Vagina (tissue), 2 donors: ENCODE results near the gene SPIN1. TPM values are rescaled to one million over a fixed set of nuclear protein-coding genes. Genes with fewer than 3 reads are reported as not detected.

Experiments
- DNase-seq, 2 donors: peaks; one replicate each; pipeline ENCODE4 v3.0.0-alpha.2; 2017; ENCODE audit errors: extremely low spot score in 2 of 2
- H3K27ac ChIP-seq: fragments of 200-600 bp; sonication (generic); one replicate; pipeline ENCODE4 v1.5.1; 2019
- H3K27me3 ChIP-seq: fragments of 200-600 bp; sonication (generic); one replicate; pipeline ENCODE4 v1.5.1; 2019
- H3K36me3 ChIP-seq, 2 donors: fragments of 200-600 bp; sonication (generic); one replicate each; pipeline ENCODE4 v1.5.1; 2017 to 2019
- H3K4me1 ChIP-seq: fragments of 200-600 bp; sonication (generic); one replicate; pipeline ENCODE4 v1.5.1; 2019
- H3K4me3 ChIP-seq, 2 donors: fragments of 200-600 bp; sonication (generic); 1 replicate in 1 of 2; 2 replicates in 1 of 2; pipeline ENCODE4 v1.5.1; 2016 to 2019
- H3K9me3 ChIP-seq: fragments of 200-600 bp; sonication (generic); one replicate; pipeline ENCODE4 v1.5.1; 2019
- POLR2A ChIP-seq, 2 donors: fragments of 450-650 bp; IDR thresholded peaks; one replicate each; pipeline ENCODE4 v1.6.1; 2017; ENCODE audit warnings: antibody characterized with exemption in 2 of 2, mild to moderate bottlenecking in 2 of 2, moderate library complexity in 2 of 2
- POLR2AphosphoS5 ChIP-seq, 2 donors: sonication (generic); formaldehyde crosslinking; IDR thresholded peaks; one replicate each; pipeline ENCODE4 v1.9.0; 2017; ENCODE audit warnings: antibody characterized with exemption in 2 of 2, mild to moderate bottlenecking in 2 of 2, low read depth in 1 of 2; ENCODE audit not compliant: insufficient read depth in 1 of 2
- intact Hi-C: fragments of 100-400 bp; cut with DNase I; formaldehyde crosslinking; loops from one replicate; pipeline ENCODE4 v1.15.1; 2023
- total RNA-seq: library from RNA; depleted of rRNA; stranded (reverse); fragments of >200 nt; gene quantifications from one replicate; pipeline ENCODE4 v1.2.3, GENCODE V29; 2016
- TF ChIP-seq, protein P1 (sequence below), 3 experiments: fragments of 450-650 bp in 2 of 3; fragments of 200-600 bp in 1 of 3; sonication (generic) in 1 of 3; IDR thresholded peaks; one replicate each; pipeline ENCODE4 v1.5.1; 2017 to 2019; ENCODE audit warnings: antibody characterized with exemption in 3 of 3, mild to moderate bottlenecking in 2 of 3, moderate library complexity in 2 of 3

The SPIN1 gene
- total RNA-seq, 1 donor from 2014 or later = 72.9 TPM

DNA sequence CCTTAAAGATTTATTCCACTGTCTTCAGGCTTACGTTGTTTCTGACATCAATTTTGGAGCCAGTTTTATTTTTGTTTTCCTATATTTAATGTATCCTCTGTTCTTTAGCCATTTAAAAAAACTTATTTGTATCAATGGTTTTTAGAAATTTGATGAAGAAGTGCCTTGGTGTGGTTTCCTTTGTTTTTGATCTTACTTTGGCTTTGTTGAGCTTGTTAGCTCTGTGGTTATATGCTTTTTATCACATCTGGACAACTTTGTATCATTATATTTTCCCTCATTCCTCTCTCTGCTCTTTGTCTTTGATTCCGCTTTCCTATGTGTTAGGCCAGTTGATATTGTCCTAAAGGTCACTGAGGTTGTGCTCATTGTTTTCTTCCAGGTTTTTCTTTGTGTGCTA, 58.5 kb downstream of the SPIN1 start:
- H3K27ac ChIP-seq = no peak overlapping the region
- H3K4me1 ChIP-seq = peaks cover 8% of the 10 kb centered on the region
- H3K36me3 ChIP-seq = peaks cover 0 to 7% of the 10 kb centered on the region in 2 donors
- intact Hi-C loops = no loop called here
- no peak for DNase-seq
- TF ChIP-seq POLR2A (IDR thresholded peaks at IDR 0.05) (no peak), POLR2AphosphoS5 (IDR thresholded peaks at IDR 0.05; ENCODE audit: insufficient read depth in 1 of 2, low read depth in 1 of 2) (no peak)
- TF ChIP-seq, protein P1, sequence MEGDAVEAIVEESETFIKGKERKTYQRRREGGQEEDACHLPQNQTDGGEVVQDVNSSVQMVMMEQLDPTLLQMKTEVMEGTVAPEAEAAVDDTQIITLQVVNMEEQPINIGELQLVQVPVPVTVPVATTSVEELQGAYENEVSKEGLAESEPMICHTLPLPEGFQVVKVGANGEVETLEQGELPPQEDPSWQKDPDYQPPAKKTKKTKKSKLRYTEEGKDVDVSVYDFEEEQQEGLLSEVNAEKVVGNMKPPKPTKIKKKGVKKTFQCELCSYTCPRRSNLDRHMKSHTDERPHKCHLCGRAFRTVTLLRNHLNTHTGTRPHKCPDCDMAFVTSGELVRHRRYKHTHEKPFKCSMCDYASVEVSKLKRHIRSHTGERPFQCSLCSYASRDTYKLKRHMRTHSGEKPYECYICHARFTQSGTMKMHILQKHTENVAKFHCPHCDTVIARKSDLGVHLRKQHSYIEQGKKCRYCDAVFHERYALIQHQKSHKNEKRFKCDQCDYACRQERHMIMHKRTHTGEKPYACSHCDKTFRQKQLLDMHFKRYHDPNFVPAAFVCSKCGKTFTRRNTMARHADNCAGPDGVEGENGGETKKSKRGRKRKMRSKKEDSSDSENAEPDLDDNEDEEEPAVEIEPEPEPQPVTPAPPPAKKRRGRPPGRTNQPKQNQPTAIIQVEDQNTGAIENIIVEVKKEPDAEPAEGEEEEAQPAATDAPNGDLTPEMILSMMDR (IDR thresholded peaks at IDR 0.05) = no peak
- no peaks in the 10 kb centered on the region for H3K9me3 ChIP-seq
- no peaks in the 10 kb centered on the region for H3K27me3 ChIP-seq
- H3K4me3 ChIP-seq = no peak overlapping the region

DNA sequence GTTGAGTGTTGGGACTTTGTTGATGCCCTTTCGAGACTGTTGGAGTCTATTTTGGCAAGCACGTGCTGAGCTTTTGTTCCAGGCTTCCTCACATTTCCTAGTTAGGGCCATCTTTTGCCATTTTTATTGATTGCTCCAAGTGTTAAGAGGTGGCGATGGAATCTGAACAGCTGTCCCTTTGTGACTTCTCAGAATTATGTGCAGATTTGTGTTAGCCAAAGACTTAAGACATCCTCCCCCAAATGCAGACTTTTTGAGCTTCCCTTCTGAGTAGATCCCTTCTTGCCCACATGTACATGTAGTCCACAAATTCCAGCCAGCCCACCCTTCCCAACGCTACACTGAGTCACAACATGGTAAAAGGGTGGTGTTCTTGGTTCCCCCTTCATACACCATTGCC, 59.2 kb downstream of the SPIN1 start:
- peaks cover 8% of the 10 kb centered on the region for H3K4me1 ChIP-seq
- no peak overlapping the region for H3K27ac ChIP-seq
- intact Hi-C loops = no loop called here
- peaks cover 0 to 7% of the 10 kb centered on the region in 2 donors for H3K36me3 ChIP-seq
- no peaks in the 10 kb centered on the region for H3K9me3 ChIP-seq
- TF ChIP-seq POLR2AphosphoS5 (IDR thresholded peaks at IDR 0.05; ENCODE audit: insufficient read depth in 1 of 2, low read depth in 1 of 2) (no peak), POLR2A (IDR thresholded peaks at IDR 0.05) (no peak)
- TF ChIP-seq, protein P1 (IDR thresholded peaks at IDR 0.05) = no peak
- no peak overlapping the region for H3K4me3 ChIP-seq
- no peaks in the 10 kb centered on the region for H3K27me3 ChIP-seq
- DNase-seq = no peak

DNA sequence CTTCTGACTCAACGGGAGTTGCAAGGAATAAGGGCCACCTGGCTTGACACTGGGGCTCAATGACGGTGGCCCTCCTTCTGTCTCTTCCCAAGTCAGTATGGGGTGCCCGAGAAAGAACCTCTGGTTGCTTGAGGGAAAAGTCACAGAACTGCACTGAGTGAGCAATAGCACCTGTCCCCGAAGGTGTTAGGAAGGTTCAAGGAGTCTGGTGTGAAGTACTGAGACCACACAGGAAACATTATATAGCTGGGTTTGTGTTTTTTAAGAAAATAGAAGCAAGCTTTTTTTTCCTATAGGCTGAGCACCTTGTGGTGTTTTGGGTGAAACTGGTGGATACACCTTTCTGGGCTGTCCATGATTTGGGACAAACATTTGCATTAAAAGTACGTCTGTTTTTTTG, 62.9 kb downstream of the SPIN1 start:
- Histone ChIP-seq H3K4me3 (no peak overlapping the region), H3K36me3 (peaks cover 0 to 15% of the 10 kb centered on the region in 2 donors), H3K4me1 (peaks cover 8% of the 10 kb centered on the region), H3K9me3 (no peaks in the 10 kb centered on the region), H3K27me3 (no peaks in the 10 kb centered on the region), H3K27ac (no peak overlapping the region)
- no peak for DNase-seq
- intact Hi-C loops = no loop called here
- TF ChIP-seq POLR2A (IDR thresholded peaks at IDR 0.05) (no peak), POLR2AphosphoS5 (IDR thresholded peaks at IDR 0.05; ENCODE audit: insufficient read depth in 1 of 2, low read depth in 1 of 2) (no peak)
- TF ChIP-seq, protein P1 (IDR thresholded peaks at IDR 0.05) = no peak

DNA sequence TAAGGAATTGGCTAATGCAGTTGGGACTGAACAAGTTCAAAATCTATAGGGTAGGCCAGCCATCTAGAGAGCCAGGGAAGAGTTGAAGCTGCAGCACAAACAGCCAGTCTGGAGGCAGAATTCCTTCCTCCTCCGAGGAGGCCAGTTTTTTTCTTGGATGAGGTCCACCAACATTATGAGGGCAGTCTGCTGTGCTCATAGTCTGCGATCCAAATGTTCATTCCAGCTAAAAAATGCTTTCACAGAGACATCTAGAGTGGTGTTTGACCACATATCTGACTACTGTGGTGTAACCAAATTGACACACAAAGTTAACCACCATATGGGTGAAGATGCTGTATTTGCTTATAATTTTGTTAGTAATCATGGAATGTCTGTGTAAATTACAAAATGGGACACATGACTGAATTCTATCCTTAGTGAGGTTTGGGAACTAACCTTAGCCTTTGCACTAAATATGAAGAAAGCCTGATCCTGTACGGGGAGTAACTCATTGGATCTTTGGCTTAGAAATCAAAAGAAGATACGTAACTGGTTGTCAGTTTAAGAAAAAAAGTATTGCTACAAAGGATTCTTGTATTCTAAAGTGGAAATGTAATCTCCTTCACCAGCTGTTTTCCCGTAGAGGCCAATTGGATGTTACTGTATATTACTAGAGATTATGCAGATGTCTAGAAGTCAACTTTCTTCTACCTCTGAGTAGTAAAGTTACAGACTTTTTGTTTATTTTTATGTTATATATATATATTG, 70.6 kb downstream of the SPIN1 start:
- intact Hi-C loops = no loop called here

More for the DNA sequence above, 70.6 kb downstream of the SPIN1 start:
- Histone ChIP-seq H3K4me1 (peaks cover 31% of the 10 kb centered on the region), H3K9me3 (no peaks in the 10 kb centered on the region), H3K27me3 (no peaks in the 10 kb centered on the region), H3K27ac (no peak overlapping the region), H3K4me3 (no peak overlapping the region), H3K36me3 (peaks cover 0 to 2% of the 10 kb centered on the region in 2 donors)
- DNase-seq = no peak
- no peak for TF ChIP-seq POLR2AphosphoS5 (IDR thresholded peaks at IDR 0.05; ENCODE audit: insufficient read depth in 1 of 2, low read depth in 1 of 2)
- no peak for TF ChIP-seq POLR2A (IDR thresholded peaks at IDR 0.05)
- TF ChIP-seq, protein P1 (IDR thresholded peaks at IDR 0.05) = no peak
